ENCODE measurements around the gene GP5.

Gene GP5

GRCh38 chr3:194351080-194351672, 47.9 kb downstream of the GP5 start, which contains the start of gene CPN2:
Gene CPN2, minus strand, starts transcription at chr3:194351328. Its CDS starts 8,626 bp downstream, at chr3:194342702.
- Mint-ChIP-seq H3K4me3 (no peak within 1 kb of the TSS), H3K9me3 (no peaks in the 10 kb centered on the region), H3K27ac (ENCODE audit: low read depth) (no peak within 1 kb of the TSS), H3K36me3 (ENCODE audit: insufficient read depth) (no peaks in the 10 kb centered on the region), H3K27me3 (peaks cover under 1% of the 10 kb centered on the region), H3K4me1 (no peaks in the 10 kb centered on the region)
- ATAC-seq (replicated peaks; ENCODE audit: extremely low read depth, poor library complexity, severe bottlenecking) (no peak), DNase-seq (ENCODE audit: low spot score in 2 of 2) (no peak)

- no peak overlapping the region for H3K27ac Mint-ChIP-seq (ENCODE audit: low read depth)
- no peak overlapping the region for H3K4me3 Mint-ChIP-seq
- peaks cover 6% of the 10 kb centered on the region for H3K27me3 Mint-ChIP-seq
- H3K4me1 Mint-ChIP-seq: no peaks in the 10 kb centered on the region
- H3K9me3 Mint-ChIP-seq: no peaks in the 10 kb centered on the region
- no peaks in the 10 kb centered on the region for H3K36me3 Mint-ChIP-seq (ENCODE audit: insufficient read depth)
- DNase-seq (ENCODE audit: low spot score in 2 of 2): no peak
- no peak for ATAC-seq (replicated peaks; ENCODE audit: extremely low read depth, poor library complexity, severe bottlenecking)
Measured at GRCh38 chr3:194350726-194351071, 48.4 kb downstream of the GP5 start.

GRCh38 chr3:194348354-194348753, 50.7 kb downstream of the GP5 start:
- no peaks in the 10 kb centered on the region for H3K36me3 Mint-ChIP-seq (ENCODE audit: insufficient read depth)
- DNase-seq (ENCODE audit: low spot score in 2 of 2) (no peak), ATAC-seq (replicated peaks; ENCODE audit: extremely low read depth, poor library complexity, severe bottlenecking) (no peak)
- no peak overlapping the region for H3K27ac Mint-ChIP-seq (ENCODE audit: low read depth)
- H3K4me3 Mint-ChIP-seq: no peak overlapping the region
- H3K9me3 Mint-ChIP-seq: no peaks in the 10 kb centered on the region
- H3K27me3 Mint-ChIP-seq: peaks cover 11% of the 10 kb centered on the region
- no peaks in the 10 kb centered on the region for H3K4me1 Mint-ChIP-seq

GRCh38 chr3:194346621-194347020, 52.4 kb downstream of the GP5 start:
- Mint-ChIP-seq H3K4me3 (no peak overlapping the region), H3K27me3 (peaks cover 25% of the 10 kb centered on the region), H3K4me1 (no peaks in the 10 kb centered on the region), H3K36me3 (ENCODE audit: insufficient read depth) (no peaks in the 10 kb centered on the region), H3K9me3 (no peaks in the 10 kb centered on the region), H3K27ac (ENCODE audit: low read depth) (no peak overlapping the region)
- ATAC-seq (replicated peaks; ENCODE audit: extremely low read depth, poor library complexity, severe bottlenecking) (no peak), DNase-seq (ENCODE audit: low spot score in 2 of 2) (no peak)

- no peaks in the 10 kb centered on the region for H3K4me1 Mint-ChIP-seq
- no peaks in the 10 kb centered on the region for H3K36me3 Mint-ChIP-seq (ENCODE audit: insufficient read depth)
- no peak overlapping the region for H3K4me3 Mint-ChIP-seq
- ATAC-seq (replicated peaks; ENCODE audit: extremely low read depth, poor library complexity, severe bottlenecking) (no peak), DNase-seq (ENCODE audit: low spot score in 2 of 2) (no peak)
- H3K27ac Mint-ChIP-seq (ENCODE audit: low read depth): no peak overlapping the region
- no peaks in the 10 kb centered on the region for H3K9me3 Mint-ChIP-seq
- H3K27me3 Mint-ChIP-seq: peaks cover 31% of the 10 kb centered on the region
Measured at GRCh38 chr3:194346035-194346434, 53.0 kb downstream of the GP5 start.
